GM10248 (cell line): ENCODE data around the gene NOL4L.
A peak's percentile ranks its signal among the peaks of the same experiment; 100 is the strongest.

ENCODE experiments used
- CTCF ChIA-PET: fragments of 300-600 bp; sonication (Branson Sonifier 250); formaldehyde crosslinking; extraction: SDS; loops from one replicate; lab custom pipeline; 2021; ENCODE audit warnings: antibody characterized with exemption; lab: Yijun Ruan, JAX
- POLR2A ChIA-PET: fragments of 350-650 bp; sonication (Branson Sonifier 250); formaldehyde crosslinking; extraction: SDS; loops from one replicate; lab custom pipeline; 2020; ENCODE audit warnings: antibody characterized with exemption; lab: Yijun Ruan, JAX
- DNase-seq: peaks from one replicate; pipeline ENCODE4 v3.0.0; 2012; ENCODE audit errors: extremely low spot score
- TF ChIP-seq, protein P1 (sequence below): IDR thresholded peaks from 2 replicates; pipeline ENCODE4 v1.5.1; 2012; ENCODE audit warnings: mild to moderate bottlenecking, low read depth; ENCODE audit errors: extremely low read depth, missing control alignments, control extremely low read depth

NOL4L gene

DNA sequence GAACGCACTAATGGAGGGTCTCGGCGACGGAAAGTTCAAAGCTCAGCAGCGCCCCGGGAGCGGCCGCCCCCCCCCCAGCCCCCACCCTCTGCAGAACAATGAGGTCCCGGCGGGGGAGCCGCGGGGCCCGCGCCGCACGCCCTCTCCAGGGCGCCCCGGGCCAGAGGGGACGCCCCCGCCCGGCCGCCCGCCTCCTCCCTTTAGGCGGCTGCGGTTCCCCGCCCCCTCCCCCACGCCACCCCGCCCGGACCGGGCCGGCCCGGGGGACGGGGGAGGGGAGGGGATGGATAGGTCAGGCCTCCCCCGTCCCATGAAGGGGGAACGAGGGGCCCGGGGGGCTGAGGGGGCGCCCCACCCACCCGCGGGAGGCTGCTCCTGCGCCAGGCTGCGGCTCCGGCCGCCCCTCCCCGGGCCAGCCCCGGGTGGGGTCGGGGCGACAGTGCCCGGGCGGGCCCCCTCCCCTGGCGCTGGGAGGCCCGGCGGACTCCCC, 1.5 kb downstream of the NOL4L start:
- CTCF ChIA-PET, result no interaction called here
- TF ChIP-seq, protein P1, sequence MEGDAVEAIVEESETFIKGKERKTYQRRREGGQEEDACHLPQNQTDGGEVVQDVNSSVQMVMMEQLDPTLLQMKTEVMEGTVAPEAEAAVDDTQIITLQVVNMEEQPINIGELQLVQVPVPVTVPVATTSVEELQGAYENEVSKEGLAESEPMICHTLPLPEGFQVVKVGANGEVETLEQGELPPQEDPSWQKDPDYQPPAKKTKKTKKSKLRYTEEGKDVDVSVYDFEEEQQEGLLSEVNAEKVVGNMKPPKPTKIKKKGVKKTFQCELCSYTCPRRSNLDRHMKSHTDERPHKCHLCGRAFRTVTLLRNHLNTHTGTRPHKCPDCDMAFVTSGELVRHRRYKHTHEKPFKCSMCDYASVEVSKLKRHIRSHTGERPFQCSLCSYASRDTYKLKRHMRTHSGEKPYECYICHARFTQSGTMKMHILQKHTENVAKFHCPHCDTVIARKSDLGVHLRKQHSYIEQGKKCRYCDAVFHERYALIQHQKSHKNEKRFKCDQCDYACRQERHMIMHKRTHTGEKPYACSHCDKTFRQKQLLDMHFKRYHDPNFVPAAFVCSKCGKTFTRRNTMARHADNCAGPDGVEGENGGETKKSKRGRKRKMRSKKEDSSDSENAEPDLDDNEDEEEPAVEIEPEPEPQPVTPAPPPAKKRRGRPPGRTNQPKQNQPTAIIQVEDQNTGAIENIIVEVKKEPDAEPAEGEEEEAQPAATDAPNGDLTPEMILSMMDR, result no peak
- POLR2A ChIA-PET, result no interaction called here
- no peak for DNase-seq

- CTCF ChIA-PET, result no interaction called here
Observed at GRCh38 chr20:32582659-32583580, 2.2 kb downstream of the NOL4L start.

GRCh38 chr20:32581839-32582658, 3.1 kb downstream of the NOL4L start:
- POLR2A ChIA-PET, result no interaction called here
- TF ChIP-seq, protein P1, result no peak
- CTCF ChIA-PET, result no interaction called here
- no peak for DNase-seq

More at GRCh38 chr20:32582659-32583580, 2.2 kb downstream of the NOL4L start:
- POLR2A ChIA-PET, result no interaction called here
- DNase-seq, result peak; percentile 52
- TF ChIP-seq, protein P1, result no peak

- DNase-seq, result no peak
- ChIA-PET POLR2A (no interaction called here), CTCF (interaction anchor here (1.3 kb wide), 1 partner anchor 22 kb away, joined by 3 read pairs; no protein-coding TSS in a partner anchor)
- TF ChIP-seq, protein P1, result no peak
Observed at GRCh38 chr20:32580970-32581838, 3.9 kb downstream of the NOL4L start.

GRCh38 chr20:32580219-32580969, 4.7 kb downstream of the NOL4L start:
- no peak for DNase-seq
- CTCF ChIA-PET, result interaction anchor here (1.3 kb wide), 1 partner anchor 23 kb away, joined by 3 read pairs; no protein-coding TSS in a partner anchor
- POLR2A ChIA-PET, result no interaction called here
- TF ChIP-seq, protein P1, result no peak
